UCSD-AML1 (cell line): ENCODE measurements around the gene OLFM2.
A peak's percentile ranks its signal among the peaks of the same experiment; 100 is the strongest.
"Not testable (repeated sequence)": the region's sequence is repeated elsewhere in the genome, so short reads cannot be mapped to it uniquely, and the experiment has no call there.

Experiments used
- DNase-seq: peaks from one replicate; lab custom pipeline; 2025; ENCODE audit not compliant: unreplicated experiment; lab: John Stamatoyannopoulos, UW

The OLFM2 gene

GRCh38 chr19:9865732-9866501 lies 70.4 kb downstream of the OLFM2 start:
- no peak for DNase-seq

- DNase-seq, result no peak
Observed at GRCh38 chr19:9863759-9864158, 72.6 kb downstream of the OLFM2 start.

- no peak for DNase-seq
Observed at GRCh38 chr19:9862938-9863337, 73.4 kb downstream of the OLFM2 start.

GRCh38 chr19:9861503-9861902 lies 74.8 kb downstream of the OLFM2 start:
- DNase-seq, result no peak

- DNase-seq, result no peak
Observed at GRCh38 chr19:9860407-9860806, 75.9 kb downstream of the OLFM2 start.

- no peak for DNase-seq
Observed at GRCh38 chr19:9858766-9859165, 77.5 kb downstream of the OLFM2 start.

GRCh38 chr19:9857920-9858746 lies 78.2 kb downstream of the OLFM2 start:
- peak; percentile 51 for DNase-seq

- DNase-seq, result no peak
Observed at GRCh38 chr19:9857076-9857721, 79.1 kb downstream of the OLFM2 start.

- no peak for DNase-seq
Observed at GRCh38 chr19:9856609-9857008, 79.7 kb downstream of the OLFM2 start.

GRCh38 chr19:9854282-9854846 lies 82.0 kb downstream of the OLFM2 start:
- DNase-seq, result no peak

- no peak for DNase-seq
Observed at GRCh38 chr19:9850235-9850959, 85.9 kb downstream of the OLFM2 start.

GRCh38 chr19:9849791-9850190 lies 86.5 kb downstream of the OLFM2 start:
- DNase-seq, result no peak

GRCh38 chr19:9848762-9849161 lies 87.6 kb downstream of the OLFM2 start:
- DNase-seq, result no peak

GRCh38 chr19:9848060-9848459 lies 88.3 kb downstream of the OLFM2 start:
- DNase-seq, result peak; percentile 41

- peak; percentile 32 for DNase-seq
Observed at GRCh38 chr19:9847087-9847671, 89.1 kb downstream of the OLFM2 start.

- DNase-seq, result not testable (repeated sequence)
Observed at GRCh38 chr19:9843626-9844273, 92.6 kb downstream of the OLFM2 start.

- no peak for DNase-seq
Observed at GRCh38 chr19:9842834-9843625, 93.3 kb downstream of the OLFM2 start.

- DNase-seq, result no peak
Observed at GRCh38 chr19:9839415-9839814, 96.9 kb downstream of the OLFM2 start.

GRCh38 chr19:9838324-9838723 lies 98.0 kb downstream of the OLFM2 start:
- no peak for DNase-seq
